GM12878 (cell line): ENCODE results near the gene MIOS. TPM values are rescaled to one million over a fixed set of nuclear protein-coding genes. Genes with fewer than 3 reads are reported as not detected.

Experiments used
- ATAC-seq: fragments of 200-7000 bp; cut with Tn5 transposase; 3 replicates; pipeline ENCODE4 v1.9.1; 2020; ENCODE audit warnings: mild to moderate bottlenecking, moderate library complexity
- BruUV-seq: library from RNA; stranded (reverse); fragments of 400-500 nt; replicated peaks from 2 replicates; lab custom pipeline; 2021; lab: Mats Ljungman, UMichigan
- CTCF ChIA-PET: fragments of 300-600 bp; sonication (Branson Sonifier 250); formaldehyde crosslinking; extraction: SDS; loops from one replicate; lab custom pipeline; 2021; ENCODE audit warnings: inconsistent platforms; lab: Yijun Ruan, JAX
- POLR2A ChIA-PET: fragments of 350-600 bp; formaldehyde crosslinking; extraction: SDS; loops from one replicate; lab custom pipeline; 2021; ENCODE audit warnings: inconsistent platforms; lab: Charles Lee
- RAD21 ChIA-PET: fragments of 300-600 bp; sonication (Branson Sonifier 250); formaldehyde crosslinking; loops from one replicate; lab custom pipeline; 2023; ENCODE audit warnings: antibody characterized with exemption; ENCODE audit not compliant: unreplicated experiment; lab: Charles Lee
- SMC1A ChIA-PET: fragments of 300-600 bp; sonication (Branson Sonifier 250); formaldehyde crosslinking; loops from one replicate; lab custom pipeline; 2023; ENCODE audit not compliant: unreplicated experiment, uncharacterized antibody; lab: Charles Lee
- DNase-seq: peaks from one replicate; pipeline ENCODE4 v3.0.0-alpha.2; 2011; ENCODE audit warnings: low read depth, low spot score
- FAIRE-seq: peaks from 3 replicates; lab custom pipeline; 2011; peaks lifted over from hg19 to GRCh38; lab: Jason Lieb, UNC
- H2AFZ ChIP-seq: 2 replicates; pipeline ENCODE4 v1.6.0; 2011; ENCODE audit warnings: low read depth, low read length, control low read depth; ENCODE audit not compliant: control insufficient read depth
- H3K27ac ChIP-seq: 2 replicates; pipeline ENCODE4 v1.5.1; 2011; ENCODE audit warnings: control low read depth; ENCODE audit not compliant: control insufficient read depth, insufficient read depth
- H3K27me3 ChIP-seq, 2 experiments: replicated peaks in 1 of 2; 2 replicates each; pipeline versions ENCODE4 v1.6.0 to v1.6.1; 2011; ENCODE audit warnings: low read length in 1 of 2; ENCODE audit not compliant: control insufficient read depth in 2 of 2, insufficient read depth in 2 of 2
- H3K36me3 ChIP-seq, 2 experiments: 2 replicates each; pipeline ENCODE4 v1.5.1; 2011; ENCODE audit warnings: low read length in 1 of 2; ENCODE audit not compliant: control insufficient read depth in 2 of 2, insufficient read depth in 2 of 2
- H3K4me1 ChIP-seq: 2 replicates; pipeline ENCODE4 v1.6.1; 2011; ENCODE audit warnings: mild to moderate bottlenecking, low read length, moderate library complexity, mixed read lengths; ENCODE audit not compliant: control insufficient read depth, insufficient read depth
- H3K4me2 ChIP-seq: 2 replicates; pipeline ENCODE4 v1.6.0; 2011; ENCODE audit warnings: control low read depth; ENCODE audit not compliant: control insufficient read depth, insufficient read depth
- H3K4me3 ChIP-seq: fragments of 200-600 bp; sonication (generic); 2 replicates; pipeline ENCODE4 v1.5.1; 2016
- H3K79me2 ChIP-seq: 2 replicates; pipeline ENCODE4 v1.6.0; 2011; ENCODE audit warnings: low read length; ENCODE audit not compliant: control insufficient read depth, insufficient read depth
- H3K9ac ChIP-seq: 2 replicates; pipeline ENCODE4 v1.8.0; 2011; ENCODE audit warnings: low read length, control low read depth, mixed read lengths; ENCODE audit not compliant: control insufficient read depth, insufficient read depth
- H3K9me3 ChIP-seq: replicated peaks from 3 replicates; pipeline ENCODE4 v1.5.1; 2011; ENCODE audit warnings: mild to moderate bottlenecking, low read length; ENCODE audit not compliant: control insufficient read depth, insufficient read depth
- H4K20me1 ChIP-seq: 2 replicates; pipeline ENCODE4 v1.6.0; 2011; ENCODE audit not compliant: control insufficient read depth, insufficient read depth
- CHD1 ChIP-seq: IDR thresholded peaks from 2 replicates; pipeline ENCODE4 v1.6.1; 2012; ENCODE audit warnings: low read depth, low read length, improper control_type of control experiment
- EED ChIP-seq: sonication (generic); IDR thresholded peaks from 2 replicates; pipeline ENCODE4 v1.6.1; 2016; ENCODE audit warnings: antibody characterized with exemption, low read depth
- EZH2 ChIP-seq: IDR thresholded peaks from 2 replicates; pipeline ENCODE4 v1.6.1; 2012; ENCODE audit warnings: low read depth, mild to moderate bottlenecking, control low read depth, inconsistent platforms, low read length, borderline replicate concordance; ENCODE audit not compliant: control insufficient read depth
- HDGF ChIP-seq: fragments of 450-650 bp; IDR thresholded peaks from 2 replicates; pipeline ENCODE4 v1.6.1; 2016; ENCODE audit warnings: antibody characterized with exemption
- KLF5 ChIP-seq: fragments of 450-650 bp; IDR thresholded peaks from 2 replicates; pipeline ENCODE4 v1.6.1; 2014; ENCODE audit warnings: mild to moderate bottlenecking; ENCODE audit not compliant: partially characterized antibody
- MYC ChIP-seq: IDR thresholded peaks from 2 replicates; pipeline ENCODE4 v1.6.1; 2011; ENCODE audit warnings: mild to moderate bottlenecking, low read length, moderate library complexity, inconsistent platforms; ENCODE audit not compliant: insufficient read depth, insufficient replicate concordance, insufficient read length, severe bottlenecking
- POU2F2 ChIP-seq: IDR thresholded peaks from 3 replicates; pipeline ENCODE4 v1.6.1; 2011; ENCODE audit warnings: low read depth, mild to moderate bottlenecking, low read length, borderline replicate concordance
- RBBP5 ChIP-seq: fragments of 200-600 bp; sonication (generic); conservative IDR thresholded peaks from 2 replicates; pipeline ENCODE4 v1.6.1; 2016
- RELA ChIP-seq: fragments of 450-650 bp; IDR thresholded peaks from 2 replicates; pipeline ENCODE4 v1.8.0; 2014; ENCODE audit warnings: borderline replicate concordance; ENCODE audit not compliant: partially characterized antibody
- STAT3 ChIP-seq: IDR thresholded peaks from 2 replicates; pipeline ENCODE4 v1.6.1; 2011; ENCODE audit warnings: low read depth, low read length, improper control_type of control experiment
- SUPT20H ChIP-seq: IDR thresholded peaks from 2 replicates; pipeline ENCODE4 v1.6.1; 2011; ENCODE audit warnings: low read depth, mild to moderate bottlenecking, low read length, moderate library complexity, borderline replicate concordance; ENCODE audit not compliant: control insufficient read depth
- TCF12 ChIP-seq: IDR thresholded peaks from 2 replicates; pipeline ENCODE4 v1.6.1; 2011; ENCODE audit warnings: low read depth, mild to moderate bottlenecking, low read length
- TCF7 ChIP-seq: IDR thresholded peaks from 2 replicates; pipeline ENCODE4 v1.6.1; 2014; ENCODE audit warnings: antibody characterized with exemption, borderline replicate concordance
- ZNF274 ChIP-seq: IDR thresholded peaks from one replicate; pipeline ENCODE4 v1.8.0; 2011; ENCODE audit not compliant: insufficient read length, insufficient read depth
- ZNF384 ChIP-seq: IDR thresholded peaks from 2 replicates; pipeline ENCODE4 v1.6.1; 2012; ENCODE audit warnings: low read depth, mild to moderate bottlenecking, low read length, improper control_type of control experiment, borderline replicate concordance
- WGBS: methylation state at CpG from one replicate; pipeline ENCODE4 v1.1.6; 2016; ENCODE audit warnings: low lambda C conversion rate; ENCODE audit not compliant: insufficient replicate concordance, insufficient coverage; ENCODE audit errors: missing lambda C conversion rate; 5-methylcytosine and 5-hydroxymethylcytosine counted together
- in situ Hi-C: fragments of 300-500 bp; cut with MboI; formaldehyde crosslinking; loops from 9 replicates; pipeline ENCODE4 v1.14.3; 2018; ENCODE audit warnings: mixed read lengths
- intact Hi-C: fragments of 100-400 bp; cut with micrococcal nuclease; formaldehyde crosslinking; loops from one replicate; pipeline ENCODE4 v1.14.2; 2022; ENCODE audit not compliant: unreplicated experiment
- polyA plus RNA-seq, 11 experiments: library from polyadenylated mRNA; depleted of rRNA in 4 of 11; unstranded in 6 of 11; stranded (reverse) in 5 of 11; fragments of >200 nt; fragmentation: Nextera tagmentation in 4 of 11; fragmentation: Illumina TruSeq in 1 of 11; extraction: Ambion mirVana in 4 of 11; extraction: Trizol in 1 of 11; gene quantifications; 1 replicate in 1 of 11; 2 replicates in 10 of 11; pipeline versions ENCODE4 v1.2.1 to v1.2.3, GENCODE V29; 2011 to 2016; ENCODE audit warnings: inconsistent platforms in 2 of 11, missing spikeins in 2 of 11, low read depth in 1 of 11
- total RNA-seq, 4 experiments: library from RNA; depleted of rRNA in 3 of 4; stranded (reverse); fragments of >200 nt in 3 of 4; fragmentation: Illumina TruSeq in 1 of 4; extraction: Trizol in 1 of 4; gene quantifications; 2 replicates each; pipeline versions ENCODE4 v1.2.1 to v1.2.3, GENCODE V29; 2013 to 2021
- TF ChIP-seq, protein P1 (sequence below): fragments of 450-650 bp; IDR thresholded peaks from 2 replicates; pipeline ENCODE4 v1.6.1; 2014; ENCODE audit warnings: mild to moderate bottlenecking
- TF ChIP-seq, protein P2 (sequence below): IDR thresholded peaks from 2 replicates; pipeline ENCODE4 v1.6.1; 2012; ENCODE audit warnings: low read depth, low read length, improper control_type of control experiment

Gene MIOS
- total and polyA plus RNA-seq, 10 of the 15 experiments (the other 5 are each of a cell fraction or from before 2014, with no cell fraction given): 13.1 to 94.9 (median 54.2) TPM

DNA sequence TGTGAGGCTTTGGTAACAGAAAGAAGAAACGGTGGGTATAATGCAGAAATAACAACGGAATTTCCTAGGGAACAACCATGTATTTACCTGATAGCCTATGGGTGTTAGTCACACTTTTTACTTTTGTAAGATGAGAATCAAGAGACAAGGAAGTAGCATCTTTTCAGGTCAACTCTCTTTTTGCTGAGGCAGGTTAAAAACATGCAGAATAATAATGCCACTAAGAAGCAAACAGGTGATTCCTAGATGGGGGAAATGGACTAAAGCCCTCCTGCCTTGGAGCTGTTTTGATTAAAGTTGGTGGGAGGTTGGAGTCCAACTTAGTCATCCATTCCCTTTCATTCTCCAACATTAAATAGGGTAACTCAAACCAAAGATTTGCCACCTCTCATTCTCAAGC, 29.0 kb upstream of the MIOS start:
- ChIA-PET CTCF (no interaction called here), RAD21 (interaction anchor here (1.2 kb wide), 1 partner anchor 356 kb away, joined by 3 read pairs; no protein-coding TSS in a partner anchor), SMC1A (interaction anchor here (1.2 to 4.2 kb wide), 3 partner anchors 13 to 431 kb away, joined by 4 to 23 read pairs (median 4); no protein-coding TSS in a partner anchor), POLR2A (no interaction called here)
- in situ Hi-C loops: loop anchor here (5.0 to 10.0 kb wide), 2 partner anchors 435 to 583 kb away; no protein-coding TSS in a partner anchor
- H3K79me2 ChIP-seq: no peaks in the 10 kb centered on the region
- no peak overlapping the region for H3K27ac ChIP-seq
- H3K4me2 ChIP-seq: no peak overlapping the region
- ATAC-seq (no peak), FAIRE-seq (no peak), DNase-seq (no peak)
- intact Hi-C loops: loop anchor here (10.0 kb wide), 1 partner anchor 353 kb away; the partner anchor contains the start of gene C1GALT1
- no peak for TF ChIP-seq CHD1
- TF ChIP-seq STAT3: no peak
- TF ChIP-seq EZH2: no peak
- TF ChIP-seq RELA: no peak
- TF ChIP-seq MYC: no peak
- no peak for TF ChIP-seq EED
- 56% methylated on average over 2 of the region's 2 CpGs for WGBS
- H4K20me1 ChIP-seq: no peaks in the 10 kb centered on the region
- no peak overlapping the region for H3K4me3 ChIP-seq
- H3K36me3 ChIP-seq: no peaks in the 10 kb centered on the region
- H3K27me3 ChIP-seq: no peaks in the 10 kb centered on the region
- no peak overlapping the region for H2AFZ ChIP-seq
- no TSS peak for BruUV-seq
- H3K9me3 ChIP-seq: no peaks in the 10 kb centered on the region
- H3K4me1 ChIP-seq: no peaks in the 10 kb centered on the region
- no peak overlapping the region for H3K9ac ChIP-seq

GRCh38 chr7:7539152-7539551, 27.5 kb upstream of the MIOS start:
- no peaks in the 10 kb centered on the region for H3K79me2 ChIP-seq
- no peaks in the 10 kb centered on the region for H4K20me1 ChIP-seq
- no peak for DNase-seq
- in situ Hi-C loops (loop anchor here (5.0 to 10.0 kb wide), 2 partner anchors 437 to 584 kb away; no protein-coding TSS in a partner anchor), intact Hi-C loops (loop anchor here (10.0 kb wide), 1 partner anchor 354 kb away; the partner anchor contains the start of gene C1GALT1)
- no peak for FAIRE-seq
- no peaks in the 10 kb centered on the region for H3K27me3 ChIP-seq
- no peak overlapping the region for H2AFZ ChIP-seq
- ChIA-PET RAD21 (interaction anchor here (1.2 to 2.9 kb wide), 2 partner anchors 357 to 436 kb away, joined by 3 to 11 read pairs; no protein-coding TSS in a partner anchor), SMC1A (interaction anchor here (0.6 to 4.2 kb wide), 7 partner anchors 11 to 678 kb away, joined by 3 to 23 read pairs (median 4); partner anchors contain the start of gene C1GALT1), POLR2A (interaction anchor here (0.7 kb wide), 1 partner anchor 495 kb away, joined by 4 read pairs; no protein-coding TSS in a partner anchor), CTCF (interaction anchor here (1.0 to 1.6 kb wide), 3 partner anchors 115 to 434 kb away, joined by 4 to 6 read pairs (median 4); no protein-coding TSS in a partner anchor)
- BruUV-seq: no TSS peak
- no peak overlapping the region for H3K4me2 ChIP-seq
- WGBS: 28% methylated on average over 4 of the region's 4 CpGs
- ATAC-seq: no peak
- H3K27ac ChIP-seq: no peak overlapping the region
- no peak overlapping the region for H3K4me3 ChIP-seq
- H3K4me1 ChIP-seq: no peaks in the 10 kb centered on the region
- no peaks in the 10 kb centered on the region for H3K36me3 ChIP-seq
- H3K9ac ChIP-seq: no peak overlapping the region
- H3K9me3 ChIP-seq: no peaks in the 10 kb centered on the region
- TF ChIP-seq POU2F2 (no peak), ZNF274 (no peak), TCF12 (no peak), SUPT20H (no peak), TCF7 (no peak), HDGF (no peak), MYC (no peak), ZNF384 (no peak), RBBP5 (no peak), KLF5 (no peak)
- TF ChIP-seq, protein P1, sequence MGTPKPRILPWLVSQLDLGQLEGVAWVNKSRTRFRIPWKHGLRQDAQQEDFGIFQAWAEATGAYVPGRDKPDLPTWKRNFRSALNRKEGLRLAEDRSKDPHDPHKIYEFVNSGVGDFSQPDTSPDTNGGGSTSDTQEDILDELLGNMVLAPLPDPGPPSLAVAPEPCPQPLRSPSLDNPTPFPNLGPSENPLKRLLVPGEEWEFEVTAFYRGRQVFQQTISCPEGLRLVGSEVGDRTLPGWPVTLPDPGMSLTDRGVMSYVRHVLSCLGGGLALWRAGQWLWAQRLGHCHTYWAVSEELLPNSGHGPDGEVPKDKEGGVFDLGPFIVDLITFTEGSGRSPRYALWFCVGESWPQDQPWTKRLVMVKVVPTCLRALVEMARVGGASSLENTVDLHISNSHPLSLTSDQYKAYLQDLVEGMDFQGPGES: no peak
- TF ChIP-seq, protein P2, sequence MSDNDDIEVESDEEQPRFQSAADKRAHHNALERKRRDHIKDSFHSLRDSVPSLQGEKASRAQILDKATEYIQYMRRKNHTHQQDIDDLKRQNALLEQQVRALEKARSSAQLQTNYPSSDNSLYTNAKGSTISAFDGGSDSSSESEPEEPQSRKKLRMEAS: no peak
